CD8-positive, alpha-beta memory T cell (primary cell): Measurements from ENCODE around the gene ULK3. TPM values are rescaled to one million over a fixed set of nuclear protein-coding genes. Genes with fewer than 3 reads are reported as not detected.
A peak's percentile ranks its signal among the peaks of the same experiment; 100 is the strongest.

Experiments
- CTCF ChIA-PET: fragments of 350-600 bp; sonication (Branson Sonifier 250); formaldehyde crosslinking; loops from one replicate; lab custom pipeline; 2021; ENCODE audit warnings: antibody characterized with exemption; lab: Charles Lee
- POLR2A ChIA-PET: fragments of 350-600 bp; sonication (Branson Sonifier 250); formaldehyde crosslinking; loops from one replicate; lab custom pipeline; 2021; ENCODE audit warnings: antibody characterized with exemption; lab: Charles Lee
- DNase-seq, 5 donors: peaks; one replicate each; pipeline versions ENCODE4 v3.0.0 to v3.0.0-alpha.2; 2020 to 2022; ENCODE audit warnings: mixed read lengths in 1 of 5
- H3K27ac ChIP-seq: one replicate; pipeline ENCODE4 v1.7.0; 2013; ENCODE audit warnings: low read depth, mild to moderate bottlenecking, low read length, moderate library complexity
- H3K27me3 ChIP-seq: 2 replicates; pipeline ENCODE4 v1.7.0; 2013; ENCODE audit warnings: low read length, mild to moderate bottlenecking; ENCODE audit not compliant: insufficient read depth, poor library complexity, severe bottlenecking
- H3K36me3 ChIP-seq: 2 replicates; pipeline ENCODE4 v1.7.0; 2013; ENCODE audit warnings: mild to moderate bottlenecking, low read length, moderate library complexity; ENCODE audit not compliant: insufficient read depth
- H3K4me1 ChIP-seq: 2 replicates; pipeline ENCODE4 v1.7.0; 2013; ENCODE audit warnings: mild to moderate bottlenecking, low read length, moderate library complexity; ENCODE audit not compliant: insufficient read depth
- H3K4me3 ChIP-seq: 2 replicates; pipeline ENCODE4 v1.7.0; 2013; ENCODE audit warnings: mild to moderate bottlenecking, low read length
- H3K9me3 ChIP-seq: 2 replicates; pipeline ENCODE4 v1.7.0; 2013; ENCODE audit warnings: mild to moderate bottlenecking, low read length
- H3K27ac Mint-ChIP-seq, 8 donors: one replicate each; pipeline ENCODE4 v1.8.0; 2020 to 2021; ENCODE audit warnings: mixed read lengths in 8 of 8, mild to moderate bottlenecking in 6 of 8, inconsistent platforms in 3 of 8, moderate library complexity in 3 of 8
- H3K27me3 Mint-ChIP-seq, 2 donors: one replicate each; pipeline ENCODE4 v1.8.0; 2020 to 2021; ENCODE audit warnings: mixed read lengths in 2 of 2, mild to moderate bottlenecking in 1 of 2, moderate library complexity in 1 of 2
- H3K36me3 Mint-ChIP-seq, 3 donors: one replicate each; pipeline ENCODE4 v1.8.0; 2020 to 2021; ENCODE audit warnings: mixed read lengths in 3 of 3, inconsistent platforms in 1 of 3, mild to moderate bottlenecking in 1 of 3
- H3K4me1 Mint-ChIP-seq, 3 donors: one replicate each; pipeline ENCODE4 v1.8.0; 2020 to 2021; ENCODE audit warnings: mixed read lengths in 3 of 3, inconsistent platforms in 1 of 3, mild to moderate bottlenecking in 1 of 3
- H3K4me3 Mint-ChIP-seq, 7 donors: one replicate each; pipeline ENCODE4 v1.8.0; 2020 to 2021; ENCODE audit warnings: mixed read lengths in 7 of 7, mild to moderate bottlenecking in 6 of 7, moderate library complexity in 4 of 7, inconsistent platforms in 2 of 7
- H3K9me3 Mint-ChIP-seq, 5 donors: one replicate each; pipeline ENCODE4 v1.8.0; 2020 to 2022; ENCODE audit warnings: mixed read lengths in 5 of 5, mild to moderate bottlenecking in 3 of 5, moderate library complexity in 2 of 5, inconsistent platforms in 1 of 5
- polyA plus RNA-seq: library from polyadenylated mRNA; unstranded; fragments of 300-500 nt; fragmentation: Illumina TruSeq; gene quantifications from one replicate; pipeline ENCODE4 v1.2.3, GENCODE V29; 2021
- total RNA-seq, 2 experiments: library from RNA; stranded (reverse); gene quantifications; one replicate each; pipeline ENCODE4 v1.2.3, GENCODE V29; 2021

ULK3 gene
- total and polyA plus RNA-seq, 3 experiments from 2014 or later = 43.1 to 60.1 (median 53.9) TPM

- CTCF ChIA-PET = interaction anchor here (1.2 kb wide), 2 partner anchors 8 to 42 kb away, joined by 3 to 5 read pairs; no protein-coding TSS in a partner anchor
Observed at GRCh38 chr15:74812533-74812932, 30.4 kb downstream of the ULK3 start, which contains the start of gene LMAN1L. Gene LMAN1L (plus strand): TSS chr15:74812835. CDS start chr15:74812855, 20 bp downstream.

GRCh38 chr15:74809956-74810355 is 33.0 kb downstream of the ULK3 start:
- H3K4me3 ChIP-seq = no peak overlapping the region
- no peaks in the 10 kb centered on the region for H3K27me3 ChIP-seq
- Mint-ChIP-seq H3K27me3 (no peaks in the 10 kb centered on the region), H3K4me1 (peaks cover 24 to 32% (median 29%) of the 10 kb centered on the region in 3 donors), H3K27ac (no peak overlapping the region), H3K36me3 (peaks cover 0 to 1% (median 1%) of the 10 kb centered on the region in 3 donors), H3K9me3 (no peaks in the 10 kb centered on the region), H3K4me3 (no peak overlapping the region)
- ChIA-PET CTCF (interaction anchor here (1.5 to 8.9 kb wide), 3 partner anchors 17 to 179 kb away, joined by 3 to 86 read pairs (median 5); partner anchors contain the start of gene CPLX3), POLR2A (no interaction called here)
- no peak for DNase-seq
- peaks cover 16% of the 10 kb centered on the region for H3K4me1 ChIP-seq
- no peaks in the 10 kb centered on the region for H3K9me3 ChIP-seq
- H3K36me3 ChIP-seq = no peaks in the 10 kb centered on the region
- no peak overlapping the region for H3K27ac ChIP-seq

More at GRCh38 chr15:74812533-74812932, 30.4 kb downstream of the ULK3 start, which contains the start of gene LMAN1L:
- H3K4me3 Mint-ChIP-seq = no peak within 1 kb of the TSS
- H3K27me3 ChIP-seq = no peaks in the 10 kb centered on the region
- H3K27me3 Mint-ChIP-seq = no peaks in the 10 kb centered on the region
- no peaks in the 10 kb centered on the region for H3K9me3 Mint-ChIP-seq
- H3K36me3 ChIP-seq = no peaks in the 10 kb centered on the region
- peaks cover 7% of the 10 kb centered on the region for H3K4me1 ChIP-seq
- H3K4me3 ChIP-seq = no peak within 1 kb of the TSS
- H3K36me3 Mint-ChIP-seq = no peaks in the 10 kb centered on the region
- no peak for DNase-seq
- POLR2A ChIA-PET = no interaction called here
- H3K27ac ChIP-seq = no peak within 1 kb of the TSS
- H3K4me1 Mint-ChIP-seq = peaks cover 15 to 19% (median 16%) of the 10 kb centered on the region in 3 donors
- no peaks in the 10 kb centered on the region for H3K9me3 ChIP-seq
- H3K27ac Mint-ChIP-seq = peak within 1 kb of the TSS in 1 of 8 donors; percentile 65

- no peak for DNase-seq
- no peaks in the 10 kb centered on the region for H3K27me3 Mint-ChIP-seq
- peak overlapping the region in 1 of 7 donors; percentile 8 for H3K4me3 Mint-ChIP-seq
- no peaks in the 10 kb centered on the region for H3K9me3 Mint-ChIP-seq
- no peaks in the 10 kb centered on the region for H3K27me3 ChIP-seq
- H3K4me3 ChIP-seq = no peak overlapping the region
- H3K27ac ChIP-seq = no peak overlapping the region
- H3K36me3 Mint-ChIP-seq = peaks cover 0 to 6% (median 1%) of the 10 kb centered on the region in 3 donors
- CTCF ChIA-PET = interaction anchor here (2.2 to 8.9 kb wide), 2 partner anchors 18 to 39 kb away, joined by 5 to 86 read pairs; partner anchors contain the start of gene CPLX3
- peaks cover 16% of the 10 kb centered on the region for H3K4me1 ChIP-seq
- peak overlapping the region in 7 of 8 donors; percentile 39 to 93 (median 60) for H3K27ac Mint-ChIP-seq
- H3K36me3 ChIP-seq = no peaks in the 10 kb centered on the region
- peaks cover 26 to 34% (median 30%) of the 10 kb centered on the region in 3 donors for H3K4me1 Mint-ChIP-seq
- POLR2A ChIA-PET = no interaction called here
- H3K9me3 ChIP-seq = no peaks in the 10 kb centered on the region
Observed at GRCh38 chr15:74809242-74809641, 33.7 kb downstream of the ULK3 start.

- Histone ChIP-seq H3K4me1 (peaks cover 16% of the 10 kb centered on the region), H3K9me3 (no peaks in the 10 kb centered on the region), H3K36me3 (no peaks in the 10 kb centered on the region), H3K27me3 (no peaks in the 10 kb centered on the region), H3K4me3 (no peak overlapping the region), H3K27ac (no peak overlapping the region)
- Mint-ChIP-seq H3K27me3 (no peaks in the 10 kb centered on the region), H3K4me3 (peak overlapping the region in 1 of 7 donors; percentile 8), H3K4me1 (peaks cover 26 to 34% (median 34%) of the 10 kb centered on the region in 3 donors), H3K9me3 (no peaks in the 10 kb centered on the region), H3K27ac (peak overlapping the region in 7 of 8 donors; percentile 39 to 93 (median 58)), H3K36me3 (peaks cover 0 to 10% (median 3%) of the 10 kb centered on the region in 3 donors)
- ChIA-PET POLR2A (interaction anchor here (1.0 kb wide), 1 partner anchor 9 kb away, joined by 3 read pairs; no protein-coding TSS in a partner anchor), CTCF (interaction anchor here (1.6 to 8.9 kb wide), 4 partner anchors 9 to 174 kb away, joined by 5 to 86 read pairs (median 16); partner anchors contain the start of gene CSK)
- no peak for DNase-seq
Observed at GRCh38 chr15:74808840-74809229, 34.1 kb downstream of the ULK3 start.

DNA sequence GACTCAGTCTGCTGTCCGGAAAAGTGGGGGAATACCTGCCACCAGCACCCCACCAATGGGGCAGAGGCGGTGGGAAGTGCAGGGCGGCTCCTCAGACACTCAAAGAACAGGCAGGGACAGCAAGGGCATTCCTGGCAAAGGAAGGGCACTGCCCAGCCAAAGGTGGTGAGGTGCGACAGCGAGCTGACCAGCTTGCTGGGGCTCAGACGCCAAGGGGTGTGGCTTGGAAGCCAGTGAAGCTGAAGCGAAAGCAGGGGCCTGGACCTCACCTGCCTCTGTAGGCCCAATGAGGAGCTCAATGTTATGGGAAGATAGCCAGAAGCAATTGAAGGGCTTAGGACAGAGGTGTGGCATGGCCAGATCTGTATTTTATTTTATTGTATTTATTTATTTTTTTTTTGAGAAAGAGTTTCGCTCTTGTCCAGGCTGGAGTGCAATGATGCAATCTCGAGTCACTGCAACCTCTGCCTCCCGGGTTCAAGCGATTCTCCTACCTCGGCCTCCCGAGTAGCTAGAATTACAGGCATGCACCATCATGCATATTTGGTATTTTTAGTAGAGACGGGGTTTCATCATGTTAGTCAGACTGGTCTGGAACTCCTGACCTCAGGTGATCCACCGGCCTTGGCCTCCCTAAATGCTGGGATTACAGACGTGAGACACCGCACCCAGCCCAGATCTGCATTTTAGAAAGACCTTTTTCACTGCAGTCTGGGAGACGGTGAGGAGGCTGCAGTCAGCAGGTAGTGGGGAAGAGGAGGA is 34.7 kb downstream of the ULK3 start:
- Mint-ChIP-seq H3K27ac (peak overlapping the region; percentile 73 to 96 (median 84)), H3K27me3 (no peaks in the 10 kb centered on the region), H3K4me1 (peaks cover 26 to 35% (median 34%) of the 10 kb centered on the region in 3 donors), H3K4me3 (no peak overlapping the region), H3K36me3 (peaks cover 0 to 15% (median 3%) of the 10 kb centered on the region in 3 donors), H3K9me3 (no peaks in the 10 kb centered on the region)
- H3K4me3 ChIP-seq = no peak overlapping the region
- POLR2A ChIA-PET = interaction anchor here (1.0 to 1.2 kb wide), 2 partner anchors 9 to 28 kb away, joined by 3 to 5 read pairs; no protein-coding TSS in a partner anchor
- peaks cover 3% of the 10 kb centered on the region for H3K36me3 ChIP-seq
- CTCF ChIA-PET = interaction anchor here (1.6 to 8.9 kb wide), 5 partner anchors 9 to 174 kb away, joined by 5 to 86 read pairs (median 24); partner anchors contain the start of gene CSK
- no peaks in the 10 kb centered on the region for H3K27me3 ChIP-seq
- no peak overlapping the region for H3K27ac ChIP-seq
- H3K9me3 ChIP-seq = no peaks in the 10 kb centered on the region
- peaks cover 16% of the 10 kb centered on the region for H3K4me1 ChIP-seq
- no peak for DNase-seq

- H3K36me3 Mint-ChIP-seq = peaks cover 0 to 24% (median 3%) of the 10 kb centered on the region in 3 donors
- ChIA-PET CTCF (interaction anchor here (1.2 to 8.9 kb wide), 7 partner anchors 8 to 173 kb away, joined by 5 to 86 read pairs (median 11); partner anchors contain the start of gene CSK), POLR2A (interaction anchor here (1.2 kb wide), 1 partner anchor 27 kb away, joined by 5 read pairs; no protein-coding TSS in a partner anchor)
- H3K4me1 ChIP-seq = peaks cover 16% of the 10 kb centered on the region
- no peaks in the 10 kb centered on the region for H3K27me3 Mint-ChIP-seq
- H3K27ac ChIP-seq = no peak overlapping the region
- DNase-seq = no peak
- no peaks in the 10 kb centered on the region for H3K9me3 Mint-ChIP-seq
- H3K4me3 Mint-ChIP-seq = no peak overlapping the region
- no peak overlapping the region for H3K4me3 ChIP-seq
- H3K4me1 Mint-ChIP-seq = peaks cover 26 to 35% (median 34%) of the 10 kb centered on the region in 3 donors
- no peaks in the 10 kb centered on the region for H3K9me3 ChIP-seq
- H3K27ac Mint-ChIP-seq = peak overlapping the region; percentile 57 to 92 (median 82)
- no peaks in the 10 kb centered on the region for H3K27me3 ChIP-seq
- H3K36me3 ChIP-seq = peaks cover 5% of the 10 kb centered on the region
Observed at GRCh38 chr15:74807282-74807681, 35.7 kb downstream of the ULK3 start.

GRCh38 chr15:74804935-74805334 is 38.0 kb downstream of the ULK3 start:
- Mint-ChIP-seq H3K9me3 (no peaks in the 10 kb centered on the region), H3K4me3 (no peak overlapping the region), H3K4me1 (peaks cover 31 to 40% (median 39%) of the 10 kb centered on the region in 3 donors), H3K36me3 (peaks cover 4 to 47% (median 6%) of the 10 kb centered on the region in 3 donors), H3K27ac (peak overlapping the region in 6 of 8 donors; percentile 19 to 89 (median 66)), H3K27me3 (no peaks in the 10 kb centered on the region)
- Histone ChIP-seq H3K27ac (no peak overlapping the region), H3K4me1 (peaks cover 23% of the 10 kb centered on the region), H3K9me3 (no peaks in the 10 kb centered on the region), H3K27me3 (no peaks in the 10 kb centered on the region), H3K4me3 (no peak overlapping the region), H3K36me3 (peaks cover 29% of the 10 kb centered on the region)
- ChIA-PET POLR2A (interaction anchor here (1.1 to 1.4 kb wide), 3 partner anchors 24 to 38 kb away, joined by 3 to 4 read pairs (median 4); partner anchors contain the start of gene ULK3), CTCF (interaction anchor here (0.6 to 8.9 kb wide), 9 partner anchors 8 to 146 kb away, joined by 3 to 86 read pairs (median 11); partner anchors contain the start of genes CSK and LMAN1L)
- DNase-seq = no peak
